Stimulated activated CD4-positive, alpha-beta T cell treated with anti-CD3 and anti-CD28 coated beads, Interleukin-12 subunit alpha, Interleukin-12 subunit beta, amount 100 ng/mL, for 4 hours (primary cell): ENCODE measurements around the gene LZTS3.
"Not testable (repeated sequence)": the region's sequence is repeated elsewhere in the genome, so short reads cannot be mapped to it uniquely, and the experiment has no call there.

Experiments
- DNase-seq: peaks from one replicate; pipeline ENCODE4 v3.0.0-alpha.2; 2020

LZTS3 gene

DNA sequence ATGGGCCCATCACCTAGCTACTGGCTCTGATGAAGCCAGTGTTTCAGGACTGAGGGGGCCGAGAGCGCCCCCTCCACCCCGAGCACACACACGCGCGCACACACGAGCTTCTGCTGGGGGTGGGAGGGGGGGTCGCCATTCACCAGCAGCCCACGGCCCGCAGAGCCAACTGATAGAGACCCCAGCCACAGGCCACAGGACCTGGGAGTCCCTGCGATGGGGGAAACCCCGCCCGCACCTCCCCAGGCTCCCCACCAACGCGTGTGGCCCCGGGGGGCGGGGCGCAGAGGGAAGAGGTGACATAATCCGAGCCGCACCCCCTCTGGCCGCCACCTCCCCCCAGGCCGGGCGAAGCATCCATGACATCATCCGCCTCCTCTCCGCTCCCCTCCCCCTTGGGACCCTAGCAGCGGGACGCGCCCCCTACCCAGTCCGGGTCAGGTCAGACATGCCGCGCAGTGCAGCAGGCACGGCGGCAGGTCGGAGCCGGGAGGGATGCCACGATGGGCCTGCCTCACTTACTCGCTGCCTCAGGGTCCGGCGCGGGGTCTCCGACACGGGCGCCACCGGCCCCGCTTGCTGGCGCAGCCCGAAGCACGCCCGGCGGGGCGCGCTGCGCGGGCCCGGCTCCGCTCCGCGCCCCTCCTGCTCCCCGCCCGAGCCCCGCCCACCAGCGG lies at the start of gene LZTS3:
TSS of gene LZTS3 (minus strand) at position 617 of the 677 bp plus-strand sequence. CDS start 6,386 bp downstream, outside the sequence.
- DNase-seq, result peak; percentile 69

DNA sequence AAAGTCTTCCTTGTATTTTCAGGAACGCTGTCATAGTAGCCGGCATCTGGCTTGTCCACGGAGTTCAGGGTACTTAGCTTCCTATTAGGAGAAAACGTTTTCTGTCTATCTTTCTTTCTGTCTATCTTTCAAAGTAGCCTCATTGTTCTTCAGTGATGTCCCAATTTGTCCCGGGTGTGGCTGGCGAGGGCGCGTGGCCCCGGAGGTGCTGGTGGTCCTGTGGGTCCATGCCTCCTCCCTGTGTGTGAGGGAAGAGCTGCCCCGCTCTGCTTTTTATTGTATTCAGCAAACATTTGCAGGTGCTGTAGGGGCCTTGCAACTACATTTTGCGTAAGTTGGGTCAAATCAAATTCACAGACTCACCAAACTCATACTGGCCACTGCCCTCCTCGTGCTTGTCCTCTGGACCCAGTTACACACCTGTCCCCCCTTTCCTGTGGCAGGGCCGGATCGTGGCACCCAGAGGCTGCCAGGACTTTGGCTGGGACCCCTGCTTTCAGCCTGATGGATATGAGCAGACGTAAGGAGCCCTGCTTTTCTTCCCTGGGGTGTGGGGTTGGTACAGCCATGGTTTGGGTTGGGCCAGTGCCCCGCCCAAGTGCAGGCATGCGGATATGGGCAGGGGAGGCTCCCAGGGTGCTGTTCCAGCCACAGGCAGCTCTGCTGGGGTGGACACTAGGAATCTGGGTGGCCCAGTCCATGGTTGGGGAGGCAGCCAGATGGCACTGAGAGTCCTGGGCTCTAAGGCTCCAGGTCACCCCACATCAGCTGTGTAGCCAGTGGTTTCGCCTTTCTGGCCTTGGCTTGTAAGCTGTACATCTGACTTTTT lies 48.3 kb upstream of the LZTS3 start:
- no peak for DNase-seq

DNA sequence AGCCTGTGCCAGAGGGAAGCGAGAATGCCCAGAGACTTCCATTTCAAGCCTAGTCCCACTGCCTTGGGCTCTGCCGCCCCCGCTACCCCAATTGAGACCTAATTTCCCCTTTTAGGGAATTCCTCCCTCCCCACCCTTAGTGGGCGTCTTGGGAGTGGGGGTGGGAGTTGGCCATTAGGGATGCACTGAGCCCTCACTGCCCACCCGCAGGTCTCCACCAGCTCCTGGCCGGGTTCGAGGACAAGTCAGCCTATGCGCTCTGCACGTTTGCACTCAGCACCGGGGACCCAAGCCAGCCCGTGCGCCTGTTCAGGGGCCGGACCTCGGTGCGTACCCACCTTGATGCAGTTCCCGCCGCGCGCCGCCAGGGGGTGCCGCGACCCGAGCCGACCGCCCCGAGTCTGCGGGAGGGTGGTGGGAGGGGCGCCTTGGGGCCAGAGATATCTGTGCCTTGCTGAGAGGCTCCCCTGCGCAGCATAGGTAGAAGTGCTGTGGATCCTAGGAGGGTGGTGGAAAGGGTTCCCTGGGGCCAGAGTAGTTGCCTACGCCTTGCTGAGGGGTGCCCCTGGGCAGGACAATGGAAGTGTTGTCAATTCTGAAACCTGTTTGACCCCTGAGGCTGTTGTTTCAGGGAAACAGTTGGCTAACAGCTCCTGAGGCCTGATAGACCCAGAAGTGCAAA lies 45.1 kb upstream of the LZTS3 start:
- peak; percentile 75 for DNase-seq

DNA sequence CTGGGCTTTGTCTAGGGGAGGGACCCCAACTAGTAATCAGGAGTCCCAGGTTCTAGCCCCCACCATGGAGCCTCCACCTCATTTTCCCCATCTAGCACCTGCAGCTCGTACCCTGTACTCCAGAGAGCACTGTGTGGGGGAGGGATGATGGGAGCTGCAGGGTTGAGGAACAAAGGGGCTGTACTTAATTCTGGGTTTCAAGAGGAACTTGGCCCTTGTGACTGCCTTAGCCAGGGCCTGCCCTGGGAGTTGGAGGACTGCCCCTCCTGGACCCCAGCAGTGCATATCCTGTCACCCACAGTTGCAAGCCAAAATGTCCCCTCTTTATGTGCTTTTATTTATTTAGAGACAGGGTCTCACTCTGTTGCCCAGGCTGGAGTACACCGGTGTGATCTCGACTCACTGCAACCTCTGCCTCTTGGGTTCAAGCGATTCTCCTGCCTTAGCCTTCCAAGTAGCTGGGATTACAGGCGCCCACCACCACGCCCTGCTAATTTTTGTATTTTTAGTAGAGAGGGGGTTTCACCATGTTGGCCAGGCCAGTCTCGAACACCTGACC lies 42.1 kb upstream of the LZTS3 start:
- not testable (repeated sequence) for DNase-seq

DNA sequence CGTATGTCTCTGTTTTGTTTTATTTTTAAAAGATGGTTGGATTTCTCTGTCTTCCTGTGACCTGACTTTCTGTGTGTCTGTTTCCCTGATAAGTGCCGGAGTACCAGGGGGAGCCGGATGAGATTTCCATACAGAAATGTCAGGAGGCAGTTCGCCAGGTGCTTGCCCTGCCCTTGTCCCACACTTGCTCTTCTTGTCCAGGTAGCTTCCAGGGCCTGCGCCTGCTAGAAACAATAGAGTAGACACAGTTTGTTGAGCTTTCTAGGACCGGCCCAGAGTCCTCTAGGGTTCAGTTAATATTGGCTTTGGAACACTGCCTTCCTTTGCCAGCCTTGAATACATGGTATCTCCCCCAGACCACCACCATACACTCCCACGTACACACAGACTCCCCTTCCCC lies 39.9 kb upstream of the LZTS3 start:
- no peak for DNase-seq

DNA sequence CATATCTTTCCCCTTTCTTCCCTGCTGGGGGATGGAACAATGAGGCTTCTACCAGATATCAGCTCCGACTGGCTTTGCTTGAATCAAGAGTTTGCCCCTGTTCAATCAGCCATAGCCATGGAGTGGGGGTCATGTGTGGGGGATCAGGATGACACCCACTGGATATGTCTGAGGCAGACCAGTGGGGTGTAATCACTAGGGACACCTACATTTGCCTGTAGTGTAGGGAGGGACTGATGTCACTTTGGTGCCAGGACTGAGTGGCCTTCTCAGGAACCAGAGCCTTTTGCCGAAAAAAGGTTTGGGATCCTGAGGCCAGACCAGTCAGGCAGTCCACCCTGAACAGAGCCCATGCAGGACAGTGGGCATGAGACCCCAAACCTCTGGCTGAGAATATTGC lies 37.0 kb upstream of the LZTS3 start:
- no peak for DNase-seq

DNA sequence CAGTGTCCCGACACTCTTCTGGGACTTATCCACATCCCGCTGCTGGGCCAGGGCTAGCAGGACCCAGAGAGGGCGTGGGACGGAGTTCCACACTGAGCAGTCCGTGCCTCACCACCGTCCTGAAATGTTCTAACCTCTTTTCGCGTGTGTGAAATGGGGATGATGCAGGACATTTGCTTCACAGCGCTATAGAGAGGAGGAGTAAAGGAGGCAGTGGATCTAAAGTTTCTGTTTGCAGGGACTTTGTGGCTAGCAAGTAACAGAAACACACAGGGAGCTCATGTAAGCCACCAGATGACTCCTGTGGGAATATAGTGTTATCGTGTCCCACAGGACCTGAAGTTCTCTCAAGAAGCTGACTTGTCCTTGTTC lies 36.6 kb upstream of the LZTS3 start:
- DNase-seq, result no peak

DNA sequence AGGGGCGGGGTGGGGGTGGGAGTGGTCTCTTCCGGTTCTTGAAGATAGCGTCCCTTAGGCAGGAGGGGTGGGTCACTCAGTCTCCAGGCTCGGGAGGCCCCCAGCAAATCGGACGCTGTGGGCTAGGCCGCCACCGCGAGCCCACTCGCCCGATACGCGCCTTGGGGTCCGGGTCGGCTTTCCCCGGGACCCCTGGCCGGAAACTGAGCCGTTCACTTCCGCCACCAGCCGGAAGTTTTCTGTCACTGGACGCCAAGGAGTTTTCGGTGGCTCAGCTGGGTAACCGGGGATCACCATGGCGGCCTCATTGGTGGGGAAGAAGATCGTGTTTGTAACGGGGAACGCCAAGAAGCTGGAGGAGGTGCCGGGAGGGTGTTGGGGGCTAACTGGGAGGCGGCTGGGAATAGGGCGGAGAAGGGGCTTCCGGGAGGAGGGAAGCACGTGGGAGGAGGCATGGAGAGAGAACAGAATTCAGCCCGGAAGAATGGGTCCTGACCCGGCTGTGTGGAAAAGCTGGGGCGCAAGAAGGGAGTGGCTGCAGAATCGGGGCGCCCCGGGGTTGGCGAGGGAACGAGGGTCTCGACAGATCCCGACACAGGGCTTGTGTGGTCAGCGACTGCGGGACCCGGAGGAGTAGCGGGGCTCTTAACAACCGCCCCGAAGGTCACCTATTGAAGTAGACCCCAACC lies 36.1 kb upstream of the LZTS3 start, which contains the start of gene ITPA:
TSS of gene ITPA (plus strand) at position 242 of the 689 bp plus-strand sequence. CDS start at position 296, 54 bp downstream.
- DNase-seq, result peak; percentile 54

DNA sequence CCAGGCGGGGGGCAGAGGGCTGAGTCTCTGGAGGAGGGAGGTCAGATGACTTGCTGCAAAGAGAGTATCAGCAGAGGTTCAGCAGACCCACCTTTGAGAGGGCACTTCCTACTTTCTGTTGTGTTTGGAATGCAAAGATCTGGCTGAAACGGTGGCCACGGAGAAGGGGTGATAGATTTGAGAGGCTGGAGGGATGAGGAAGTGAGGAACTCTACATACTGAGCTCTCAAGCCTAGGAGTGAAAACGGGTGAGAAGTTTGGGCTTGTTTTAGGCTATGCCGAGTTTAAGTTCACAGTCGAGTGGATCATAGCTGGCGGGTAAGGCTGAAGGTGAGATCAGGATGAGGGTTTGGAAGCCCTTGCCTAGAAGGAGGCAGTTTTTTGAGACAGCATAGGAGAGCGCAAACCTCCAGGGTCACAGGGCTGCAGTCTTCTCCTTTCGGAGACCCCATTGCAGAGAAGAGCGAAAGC lies 35.5 kb upstream of the LZTS3 start:
- no peak for DNase-seq

DNA sequence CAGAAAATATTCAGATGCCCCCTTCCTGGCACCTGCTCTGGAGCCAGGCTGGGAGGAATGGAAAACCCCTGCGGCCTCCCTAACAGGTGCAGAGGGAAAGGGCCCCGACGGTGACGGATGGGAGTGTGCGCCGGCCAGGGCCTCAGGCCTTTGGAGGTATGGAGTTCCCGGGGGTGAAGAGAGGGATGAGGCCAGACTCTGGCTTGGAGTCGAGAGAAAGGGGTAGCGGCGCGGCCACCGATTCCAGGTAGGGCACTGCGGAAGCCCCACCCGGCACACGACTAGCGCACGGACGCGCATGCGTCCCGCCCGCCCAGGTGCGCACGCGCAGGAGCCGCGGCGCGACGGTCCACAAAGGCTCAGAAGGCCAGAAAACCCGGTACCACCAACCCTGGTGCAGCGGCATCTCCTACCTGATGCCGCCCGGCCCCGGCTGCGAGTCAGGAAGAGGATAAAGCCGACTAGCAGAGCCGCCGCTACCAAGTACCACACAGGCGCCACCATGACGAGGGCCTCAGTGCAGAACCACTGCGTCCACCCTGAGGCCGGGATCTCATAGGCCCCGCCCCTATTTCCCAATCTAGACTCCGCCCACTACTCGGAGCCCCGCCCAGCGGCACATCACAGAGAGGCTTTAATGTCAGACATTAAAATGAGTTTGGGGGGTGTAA lies 30.9 kb upstream of the LZTS3 start, which contains the start of gene DDRGK1:
TSS of gene DDRGK1 (minus strand) at position 559 of the 671 bp plus-strand sequence. CDS start at position 504, 55 bp downstream.
- peak; percentile 91 for DNase-seq

DNA sequence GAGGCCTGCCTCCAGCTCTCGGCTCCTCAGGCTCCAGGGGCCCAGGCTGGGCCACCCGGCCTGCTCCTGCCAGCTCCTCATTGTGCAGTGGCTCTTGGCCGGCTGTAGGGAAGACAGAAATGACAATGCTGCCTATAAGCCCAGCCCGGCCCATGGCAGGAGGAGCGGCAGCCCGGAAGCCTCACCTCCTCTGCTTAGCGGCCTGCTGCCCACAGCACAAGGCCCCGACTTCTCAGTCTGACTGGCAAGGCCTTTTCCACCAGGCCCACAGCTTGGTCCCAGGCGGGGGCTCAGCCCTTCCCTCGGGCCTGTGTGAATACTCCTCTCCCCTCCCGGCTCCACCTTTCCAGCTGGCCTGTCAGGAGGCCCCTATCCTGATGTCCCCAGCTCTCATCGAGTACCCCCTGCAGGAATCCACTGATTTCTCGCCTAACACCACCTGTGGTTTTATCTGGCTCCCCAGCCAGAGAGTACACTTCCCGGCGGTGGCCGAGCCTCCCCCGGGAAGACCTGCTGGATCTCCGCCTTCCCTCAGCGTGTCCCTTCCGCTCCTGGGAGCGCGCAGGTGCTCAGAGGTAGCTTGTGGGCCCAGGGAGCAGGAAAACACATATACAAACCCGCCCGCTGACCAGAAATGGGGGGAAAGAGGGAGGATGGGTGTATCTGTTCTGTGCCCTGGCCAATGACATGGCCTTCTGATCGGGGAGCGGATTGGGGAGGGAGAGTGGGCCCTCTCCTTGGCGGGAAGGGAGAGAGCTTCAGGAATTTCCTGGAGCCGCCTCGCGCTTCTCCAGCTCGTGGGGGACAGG lies 30.2 kb upstream of the LZTS3 start:
- DNase-seq, result peak; percentile 24

DNA sequence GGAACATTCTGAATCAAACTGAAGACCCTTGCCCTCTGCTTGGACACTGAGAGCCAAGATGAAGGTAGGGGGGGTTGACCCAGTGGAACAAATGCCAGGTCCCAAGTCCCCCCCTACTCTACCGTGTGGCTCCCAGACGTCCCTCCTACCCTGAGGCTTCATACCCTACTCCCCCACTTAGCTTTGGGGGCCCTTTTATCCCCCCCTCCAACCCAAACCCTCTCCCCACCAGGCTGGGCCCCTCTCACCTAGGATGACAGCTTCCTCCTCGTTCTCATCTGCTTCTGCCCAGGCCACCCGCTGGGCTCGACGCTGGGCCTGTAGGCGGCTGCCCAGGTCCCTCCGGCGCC lies 29.6 kb upstream of the LZTS3 start:
- no peak for DNase-seq

DNA sequence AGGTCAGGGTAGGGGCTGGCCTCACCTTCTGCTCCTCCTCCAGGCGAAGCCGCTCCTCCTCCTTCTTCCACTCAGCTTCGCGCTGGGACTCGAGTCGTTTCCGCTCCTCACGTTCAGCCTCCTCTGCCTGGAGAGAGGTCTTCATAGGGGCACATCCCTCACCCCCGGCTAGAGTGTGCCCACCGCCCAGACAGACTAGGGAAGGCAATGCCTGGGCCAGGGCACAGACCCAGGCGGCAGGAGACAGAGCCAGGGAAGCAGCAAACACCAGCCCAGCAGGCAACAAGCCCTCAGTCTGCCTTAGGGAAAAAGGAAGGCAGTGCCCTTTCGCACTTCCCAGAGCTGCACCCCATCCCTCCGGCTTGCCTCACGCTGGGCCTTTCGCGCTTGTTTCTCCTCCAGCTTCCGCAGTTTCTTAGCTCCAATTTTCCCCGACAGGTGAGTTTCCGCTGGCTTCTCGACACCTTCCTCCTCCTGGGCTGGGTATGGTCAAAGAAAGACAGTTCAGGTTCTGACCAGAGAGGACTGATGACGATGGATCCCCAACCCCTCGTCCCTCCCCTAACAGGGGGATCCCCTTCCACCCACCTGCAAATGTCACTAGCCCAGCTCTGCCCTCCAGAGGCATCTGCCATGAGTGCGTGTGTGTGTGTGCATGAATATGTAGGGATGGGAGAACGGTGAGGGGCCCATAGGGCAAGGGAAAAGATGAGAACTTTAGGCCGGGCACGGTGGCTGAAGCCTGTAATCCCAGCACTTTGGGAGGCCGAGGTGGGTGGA lies 26.8 kb upstream of the LZTS3 start:
- DNase-seq, result no peak

DNA sequence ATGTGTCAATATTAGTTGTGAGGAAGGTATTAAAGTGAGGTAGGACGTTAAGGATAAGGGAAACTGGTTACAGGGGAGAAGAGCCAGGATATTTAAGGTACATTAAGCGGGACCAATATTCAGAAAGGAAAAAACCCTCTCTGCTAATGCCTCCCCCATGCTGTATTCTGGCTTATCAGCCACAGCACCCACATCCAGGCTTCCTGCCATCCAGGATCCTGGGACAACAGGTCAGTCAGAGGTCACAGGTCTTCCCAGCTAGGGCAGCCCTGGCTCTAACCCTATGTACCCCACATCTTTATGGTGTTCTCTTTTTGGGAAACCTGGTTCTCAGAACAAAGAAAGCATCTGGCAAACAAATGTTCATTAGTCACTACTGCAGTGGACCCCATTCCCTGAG lies 25.9 kb upstream of the LZTS3 start:
- DNase-seq, result no peak

DNA sequence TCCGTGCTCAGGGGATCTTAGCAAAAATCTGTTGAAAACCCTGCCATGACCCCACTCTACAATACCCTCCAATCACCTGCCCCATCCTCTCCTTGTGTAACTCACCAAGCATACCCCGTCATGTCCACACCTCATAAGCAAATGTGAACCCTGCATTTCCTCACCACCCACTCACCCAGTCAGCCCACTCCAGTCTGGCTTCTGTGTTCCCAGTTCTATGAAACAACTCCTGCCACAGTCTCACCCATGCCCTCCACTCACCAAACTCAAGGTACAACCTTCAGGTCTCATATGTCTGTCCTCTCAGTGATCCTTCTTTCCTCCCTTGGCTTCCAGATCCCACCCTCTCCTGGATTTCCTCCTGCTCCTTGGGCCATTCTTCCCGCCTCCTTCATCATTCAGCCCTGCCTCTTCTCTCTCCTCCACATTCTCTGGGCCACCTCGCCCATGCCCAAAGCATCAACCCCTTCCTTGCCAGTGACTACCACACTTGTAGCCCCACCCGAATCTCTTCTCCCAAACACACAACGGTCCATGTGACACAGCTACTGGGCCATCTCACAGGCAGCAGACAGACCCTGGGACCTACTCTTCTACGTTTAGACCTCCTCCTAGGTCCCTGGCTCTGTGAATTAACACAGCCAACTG lies 22.4 kb upstream of the LZTS3 start:
- no peak for DNase-seq

DNA sequence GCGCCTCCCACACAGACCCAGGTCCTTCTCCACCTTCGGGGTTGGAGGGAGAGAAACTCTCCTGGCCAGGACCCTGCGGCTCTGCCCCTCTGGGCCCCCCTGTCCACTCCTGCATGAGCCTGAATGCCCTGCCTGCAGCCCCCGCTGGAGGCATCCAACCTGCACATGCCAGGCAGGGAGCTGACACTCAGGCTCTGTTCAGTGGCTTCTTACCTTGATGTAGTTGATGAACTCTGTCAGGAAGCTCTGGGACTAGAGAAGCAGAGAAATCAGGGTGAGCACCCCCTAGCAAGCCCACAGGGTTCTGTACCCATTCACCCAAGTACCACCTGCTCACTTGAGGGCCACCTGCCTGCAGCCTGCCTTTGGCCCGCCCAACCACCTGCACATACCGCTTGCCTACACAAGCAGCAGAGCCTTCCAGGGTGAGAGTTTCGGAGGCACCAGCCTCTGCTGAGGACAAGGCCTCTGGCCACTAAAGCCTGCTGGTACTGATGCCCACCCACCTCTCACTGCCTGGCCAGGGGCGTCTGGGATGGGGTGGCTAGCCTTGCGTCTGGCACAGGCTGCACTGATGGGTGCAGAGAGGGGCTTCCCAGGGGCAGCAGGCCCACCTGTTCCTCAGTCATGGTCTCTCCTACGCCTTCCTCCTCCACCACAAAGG lies 21.4 kb upstream of the LZTS3 start:
- no peak for DNase-seq

DNA sequence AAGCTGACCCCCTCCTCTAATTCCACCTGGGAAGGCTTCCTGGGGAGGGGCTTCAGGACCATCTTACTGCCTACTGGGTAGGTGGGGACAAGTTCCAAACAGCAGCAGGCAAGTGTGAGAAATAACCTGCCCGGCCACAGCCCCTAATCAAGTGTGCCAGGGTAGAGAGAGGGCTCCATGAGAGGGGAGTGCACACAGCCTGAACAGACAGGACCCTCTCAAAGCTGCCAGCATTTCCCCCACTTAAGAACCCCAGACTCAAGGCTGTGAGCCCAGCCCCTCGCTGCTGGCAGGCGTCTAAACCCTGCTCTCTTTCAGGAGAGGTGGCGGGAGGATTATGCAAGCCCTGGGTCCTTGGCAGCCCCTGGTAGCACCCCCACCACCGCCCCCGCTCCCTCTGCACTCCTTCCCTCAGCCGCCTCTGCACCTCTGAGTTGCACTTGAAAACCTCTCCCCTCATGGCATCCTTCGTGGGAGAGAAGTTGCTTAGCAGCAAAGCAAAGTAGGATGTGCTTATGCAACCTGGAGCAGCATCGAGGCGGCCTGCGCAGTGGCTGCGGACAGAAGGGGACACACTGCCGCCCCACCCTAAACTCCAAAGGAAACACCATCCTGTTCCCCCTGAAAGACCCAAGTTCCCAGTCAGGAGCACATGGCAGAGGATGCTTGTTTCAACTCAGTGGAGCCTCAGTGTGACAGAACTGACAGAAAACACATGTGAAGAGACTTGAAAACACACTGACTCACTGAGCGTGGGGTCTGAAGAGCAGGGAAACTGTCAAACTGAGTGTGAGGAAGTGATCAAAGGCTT lies 20.7 kb upstream of the LZTS3 start:
- DNase-seq, result no peak
